CD4-positive, alpha-beta T cell treated with Interleukin-17A for 1 hour (primary cell): Measurements from ENCODE around the gene PKNOX2.
"Not testable (repeated sequence)": the region's sequence is repeated elsewhere in the genome, so short reads cannot be mapped to it uniquely, and the experiment has no call there.

Source experiments
- DNase-seq: peaks from one replicate; pipeline ENCODE4 v3.0.0-alpha.2; 2020

The PKNOX2 gene

GRCh38 chr11:125211191-125211947 lies 46.8 kb downstream of the PKNOX2 start:
- DNase-seq = no peak

- DNase-seq = no peak
These were observed 47.4 kb downstream of the PKNOX2 start for GRCh38 chr11:125211948-125212340.

- no peak for DNase-seq
These were observed 50.3 kb downstream of the PKNOX2 start for GRCh38 chr11:125214601-125215565.

- no peak for DNase-seq
These were observed 51.4 kb downstream of the PKNOX2 start for GRCh38 chr11:125215976-125216375.

- no peak for DNase-seq
These were observed 53.8 kb downstream of the PKNOX2 start for GRCh38 chr11:125218336-125218735.

- DNase-seq = no peak
These were observed 56.9 kb downstream of the PKNOX2 start for GRCh38 chr11:125221461-125221860.

GRCh38 chr11:125222494-125222893 lies 57.9 kb downstream of the PKNOX2 start:
- no peak for DNase-seq

GRCh38 chr11:125223161-125223560 lies 58.6 kb downstream of the PKNOX2 start:
- DNase-seq = not testable (repeated sequence)

- no peak for DNase-seq
These were observed 59.4 kb downstream of the PKNOX2 start for GRCh38 chr11:125223901-125224361.

- no peak for DNase-seq
These were observed 60.0 kb downstream of the PKNOX2 start for GRCh38 chr11:125224391-125225021.

- DNase-seq = no peak
These were observed 60.9 kb downstream of the PKNOX2 start for GRCh38 chr11:125225401-125225800.

GRCh38 chr11:125226031-125226430 lies 61.5 kb downstream of the PKNOX2 start:
- DNase-seq = no peak

GRCh38 chr11:125226706-125227105 lies 62.2 kb downstream of the PKNOX2 start:
- DNase-seq = no peak

- no peak for DNase-seq
These were observed 62.6 kb downstream of the PKNOX2 start for GRCh38 chr11:125227151-125227550.

GRCh38 chr11:125228445-125228844 lies 63.9 kb downstream of the PKNOX2 start:
- no peak for DNase-seq

- DNase-seq = no peak
These were observed 64.4 kb downstream of the PKNOX2 start for GRCh38 chr11:125228993-125229392.

- no peak for DNase-seq
These were observed 65.4 kb downstream of the PKNOX2 start for GRCh38 chr11:125229916-125230315.

GRCh38 chr11:125233116-125233515 lies 68.6 kb downstream of the PKNOX2 start:
- no peak for DNase-seq

- DNase-seq = no peak
These were observed 69.3 kb downstream of the PKNOX2 start for GRCh38 chr11:125233736-125234275.

GRCh38 chr11:125235071-125235471 lies 70.5 kb downstream of the PKNOX2 start:
- no peak for DNase-seq

- DNase-seq = no peak
These were observed 71.7 kb downstream of the PKNOX2 start for GRCh38 chr11:125236072-125236825.
